ENCODE measurements around the gene SSBP3.

- TF ChIP-seq THAP7 (CRISPR knock-in tag; IDR thresholded peaks at IDR 0.05) (no peak), CTCF (IDR thresholded peaks at IDR 0.05 in 2 of 3, conservative IDR thresholded peaks at IDR 0.05 in 1 of 3; ENCODE audit: insufficient read depth in 2 of 3, low read depth in 1 of 3, low read length in 3 of 3) (no peak), ZBTB5 (IDR thresholded peaks at IDR 0.05) (no peak), POU5F1 (IDR thresholded peaks at IDR 0.05; ENCODE audit: borderline replicate concordance, low read depth, low read length, partially characterized antibody) (no peak)
Observed at GRCh38 chr1:54230507-54231339, 175.5 kb downstream of the SSBP3 start.
